Urothelium cell line (cell line): ENCODE results near the gene CPLANE1.
A peak's percentile ranks its signal among the peaks of the same experiment; 100 is the strongest.
"Not testable (repeated sequence)": the region's sequence is repeated elsewhere in the genome, so short reads cannot be mapped to it uniquely, and the experiment has no call there.

ENCODE experiments used
- DNase-seq: peaks from one replicate; pipeline ENCODE4 v3.0.0; 2011; ENCODE audit warnings: low spot score, mixed read lengths
- FAIRE-seq: peaks from 2 replicates; lab custom pipeline; 2011; peaks lifted over from hg19 to GRCh38; lab: Jason Lieb, UNC

Gene CPLANE1

DNA sequence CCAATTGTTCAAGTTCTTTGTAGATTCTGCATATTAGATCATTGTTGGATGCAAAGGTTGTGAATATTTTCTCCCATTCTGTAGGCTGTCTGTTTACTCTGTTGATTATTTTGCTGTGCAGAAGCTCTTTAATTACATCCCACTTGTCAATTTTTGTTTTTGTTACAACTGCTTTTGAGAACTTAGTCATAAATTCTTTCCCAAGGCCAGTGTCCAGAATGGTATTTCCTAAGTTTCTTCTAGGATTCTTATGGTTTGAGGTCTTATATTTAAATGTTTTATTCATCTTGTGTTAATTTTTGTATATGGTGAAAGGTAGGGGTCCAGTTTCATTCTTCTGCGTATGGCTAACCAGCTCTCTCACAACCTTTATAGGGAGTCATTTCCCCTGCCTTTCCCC, 116.5 kb downstream of the CPLANE1 start:
- DNase-seq (no peak), FAIRE-seq (no peak)

DNA sequence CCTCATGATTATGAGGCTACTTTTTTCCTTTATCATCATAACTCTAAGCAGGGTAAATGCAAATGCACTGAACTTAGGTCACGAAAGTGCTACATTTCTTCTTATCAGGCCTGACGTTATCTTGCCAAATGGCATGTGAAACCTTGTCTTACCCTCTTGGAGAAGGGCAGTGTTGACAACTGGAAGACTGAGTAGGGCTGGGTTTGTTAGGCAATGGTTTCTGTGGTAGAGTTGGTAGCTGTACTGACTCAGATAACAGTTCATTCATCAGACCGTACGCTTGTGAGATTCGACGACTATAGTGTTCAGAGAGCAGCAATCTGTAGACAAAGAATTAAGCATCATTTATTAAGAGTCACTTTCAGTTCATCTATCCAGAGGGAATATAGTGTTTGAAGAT, 127.7 kb downstream of the CPLANE1 start:
- FAIRE-seq (peak; percentile 95), DNase-seq (no peak)

DNA sequence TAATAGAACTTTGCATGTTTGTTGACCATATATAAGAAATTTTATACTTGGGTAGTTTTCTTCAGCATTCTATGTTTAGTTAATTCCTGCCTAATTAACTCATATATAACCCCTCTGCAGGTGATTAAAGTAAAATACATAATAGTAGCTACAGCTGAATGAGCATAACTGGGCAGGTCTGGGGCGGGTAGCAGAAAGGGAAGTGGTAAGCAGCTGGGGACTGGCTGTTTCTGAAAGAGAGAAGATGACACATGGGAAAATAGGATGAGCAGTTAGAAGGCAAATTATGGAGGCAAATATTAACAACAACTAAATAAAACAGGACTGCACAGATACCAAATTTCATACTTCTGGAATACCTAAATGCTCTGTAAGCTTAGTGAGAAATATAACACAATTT, 128.1 kb downstream of the CPLANE1 start:
- no peak for FAIRE-seq
- no peak for DNase-seq

DNA sequence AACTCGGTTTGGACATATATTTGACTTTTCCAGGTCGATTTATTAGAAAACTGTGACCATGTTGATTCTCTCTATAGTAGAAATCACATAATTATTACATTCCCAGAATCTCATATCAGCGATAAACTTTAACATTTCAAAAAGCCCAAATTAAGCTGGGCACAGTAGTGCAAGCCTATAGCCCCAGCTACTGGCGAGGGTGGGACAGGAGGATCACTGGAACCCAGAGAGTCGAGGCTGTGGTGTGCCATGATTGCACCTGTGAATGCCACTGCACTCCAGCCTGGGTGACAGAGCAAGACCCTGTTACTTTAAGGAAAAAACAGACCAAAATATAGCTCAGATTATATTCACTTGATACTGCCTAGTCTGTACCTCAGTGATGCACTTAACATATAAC, 128.9 kb downstream of the CPLANE1 start:
- DNase-seq = no peak
- no peak for FAIRE-seq

DNA sequence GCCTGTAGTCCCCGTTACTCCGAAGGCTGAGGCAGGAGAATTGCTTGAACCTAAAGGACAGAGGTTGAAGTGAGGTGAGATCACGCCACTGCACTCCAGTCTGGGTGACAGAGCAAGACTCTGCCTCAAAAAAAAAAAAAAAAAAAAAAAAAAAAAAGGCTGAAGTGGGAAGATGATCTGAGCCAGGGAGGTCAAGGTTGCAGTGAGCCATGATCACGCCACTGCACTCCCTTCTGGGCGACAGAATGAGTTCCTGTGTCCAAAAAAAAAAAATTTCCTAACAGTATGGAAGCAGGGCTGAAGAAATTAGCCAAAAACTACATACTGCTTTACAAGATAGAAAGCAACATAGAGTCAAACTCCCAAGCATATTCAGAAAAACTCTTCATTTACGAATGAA, 132.8 kb downstream of the CPLANE1 start:
- FAIRE-seq (no peak), DNase-seq (no peak)

DNA sequence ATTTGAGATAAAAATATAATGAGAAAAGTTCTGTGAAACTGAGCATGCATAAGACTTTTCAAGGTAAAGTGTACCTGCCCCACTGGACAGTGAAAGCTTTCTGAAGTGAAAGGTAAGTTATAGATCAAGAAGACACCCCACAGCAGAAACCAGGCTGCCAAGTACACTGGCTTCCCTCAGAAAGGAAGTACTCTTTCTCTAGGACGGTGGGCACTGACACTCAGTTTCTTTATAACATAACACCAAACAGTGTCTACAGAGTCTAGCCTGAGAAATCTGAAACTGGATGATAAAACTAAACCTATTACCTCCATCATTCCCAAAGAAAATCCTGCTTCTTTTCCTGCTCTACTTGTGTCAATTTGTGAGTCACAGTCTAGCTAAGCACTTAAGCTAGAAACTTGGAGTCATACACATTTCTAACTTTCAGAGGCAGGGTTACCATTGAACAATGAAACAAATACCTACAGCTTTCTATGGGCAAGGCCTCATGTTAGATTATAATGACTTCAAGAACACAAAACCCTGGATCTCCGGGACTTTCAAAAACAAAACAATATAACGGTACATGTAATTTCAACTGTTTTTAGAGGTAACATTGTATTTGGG, 136.7 kb downstream of the CPLANE1 start:
- FAIRE-seq (no peak), DNase-seq (no peak)

DNA sequence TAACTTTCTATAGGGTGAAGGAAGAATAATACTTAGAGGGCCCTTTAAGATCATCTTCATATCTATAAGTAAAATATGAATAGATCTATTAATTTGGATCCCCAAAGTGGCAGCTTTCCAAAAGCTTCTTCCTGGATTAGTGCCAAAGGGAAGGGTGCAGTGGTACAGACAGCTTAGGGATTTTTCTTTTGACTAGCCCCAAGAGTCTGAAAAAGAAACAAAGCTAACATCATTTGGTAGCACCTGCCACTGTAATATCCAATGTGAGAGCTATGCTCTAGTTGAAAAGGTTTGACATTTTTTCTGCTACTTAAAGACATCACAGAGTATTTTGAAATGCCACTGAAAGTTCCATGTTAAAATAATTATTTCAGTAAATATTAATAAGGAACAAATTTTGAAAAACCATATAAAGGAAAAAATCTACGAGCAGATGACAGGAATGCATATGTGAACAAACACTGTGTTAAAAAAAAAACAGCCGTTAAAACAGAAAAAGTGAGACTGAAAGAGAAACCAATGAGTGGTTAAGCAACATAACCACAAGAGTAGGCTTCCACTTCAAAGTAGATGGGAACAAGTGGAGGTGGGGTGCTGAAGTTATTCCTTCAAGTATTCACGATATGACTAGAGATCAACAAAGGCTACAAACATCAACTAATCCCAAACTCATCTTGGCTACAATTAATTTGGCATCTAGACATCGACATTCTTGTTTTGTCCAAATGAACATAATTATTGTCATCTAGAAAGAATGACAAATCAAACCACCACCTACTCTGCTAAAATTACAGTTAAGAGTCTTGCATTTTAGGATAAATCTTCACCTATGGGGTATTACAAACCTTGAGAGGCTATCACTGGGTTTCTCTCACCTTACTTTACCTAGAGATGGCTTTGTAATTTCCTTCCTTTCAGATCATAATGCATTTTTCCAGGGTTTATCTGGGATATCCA, 137.5 kb downstream of the CPLANE1 start:
- DNase-seq = no peak
- FAIRE-seq = no peak

GRCh38 chr5:37110135-37110534, 139.0 kb downstream of the CPLANE1 start:
- no peak for FAIRE-seq
- no peak for DNase-seq

- no peak for FAIRE-seq
- no peak for DNase-seq
Observed at GRCh38 chr5:37109338-37109737, 139.8 kb downstream of the CPLANE1 start.

DNA sequence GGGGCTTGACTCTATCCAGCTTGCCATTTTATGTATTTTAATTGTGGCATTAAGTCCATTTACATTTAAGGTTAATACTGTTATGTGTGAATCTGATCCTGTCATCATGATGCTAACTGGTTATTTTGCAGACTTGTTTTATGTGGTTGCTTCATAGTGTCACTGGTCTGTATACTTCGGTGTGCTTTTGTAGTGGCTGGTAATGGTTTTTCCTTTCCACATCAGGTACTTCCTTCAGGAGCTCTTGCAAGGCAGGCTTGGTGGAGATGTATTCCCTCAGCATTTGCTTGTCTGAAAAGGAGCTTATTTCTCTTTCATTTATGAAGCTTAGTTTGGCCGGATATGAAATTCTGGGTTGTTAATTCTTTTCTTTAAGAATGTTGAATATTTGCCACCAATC, 145.9 kb downstream of the CPLANE1 start:
- no peak for FAIRE-seq
- DNase-seq = no peak

DNA sequence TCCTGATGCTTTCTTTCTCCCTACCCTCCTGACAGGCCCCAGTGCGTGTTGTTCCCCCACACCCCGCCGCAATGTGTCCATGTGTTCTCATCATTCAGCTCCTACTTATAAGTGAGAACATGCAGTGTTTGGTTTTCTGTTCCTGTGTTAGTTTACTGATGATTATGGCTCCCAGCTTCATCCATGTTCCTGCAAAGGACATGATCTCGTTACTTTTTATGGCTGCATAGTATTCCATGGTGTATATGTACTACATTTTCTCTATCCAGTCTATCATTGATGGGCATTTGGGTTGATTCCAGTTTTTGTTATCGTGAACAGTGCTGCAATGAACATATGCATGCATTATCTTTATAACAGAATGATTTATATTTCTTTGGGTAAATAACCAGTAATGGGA, 149.9 kb downstream of the CPLANE1 start:
- not testable (repeated sequence) for FAIRE-seq

GRCh38 chr5:37093795-37094194, 155.4 kb downstream of the CPLANE1 start:
- not testable (repeated sequence) for FAIRE-seq, DNase-seq

More for the DNA sequence above, 149.9 kb downstream of the CPLANE1 start:
- not testable (repeated sequence) for DNase-seq

DNA sequence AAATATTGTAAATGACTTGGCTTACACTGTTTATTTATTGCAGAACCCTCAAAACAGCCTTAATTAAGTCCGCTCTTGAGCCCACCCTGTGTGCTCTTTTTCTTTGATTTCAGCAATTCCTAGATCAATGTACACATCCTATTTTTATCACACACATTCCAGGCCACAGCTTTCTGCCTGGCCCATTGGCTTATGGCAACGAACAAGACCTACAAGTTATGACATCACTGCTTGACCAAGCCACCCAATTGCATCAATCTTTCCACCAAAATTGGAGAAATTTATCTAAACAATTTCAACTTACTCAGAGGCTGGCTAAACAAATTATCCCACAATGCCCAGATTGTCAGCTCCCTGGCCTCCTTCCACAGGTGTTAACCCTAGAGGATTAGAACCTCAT, 158.4 kb downstream of the CPLANE1 start:
- no peak for DNase-seq
- FAIRE-seq = no peak

GRCh38 chr5:37090123-37090726, 159.0 kb downstream of the CPLANE1 start:
- FAIRE-seq (no peak), DNase-seq (no peak)

DNA sequence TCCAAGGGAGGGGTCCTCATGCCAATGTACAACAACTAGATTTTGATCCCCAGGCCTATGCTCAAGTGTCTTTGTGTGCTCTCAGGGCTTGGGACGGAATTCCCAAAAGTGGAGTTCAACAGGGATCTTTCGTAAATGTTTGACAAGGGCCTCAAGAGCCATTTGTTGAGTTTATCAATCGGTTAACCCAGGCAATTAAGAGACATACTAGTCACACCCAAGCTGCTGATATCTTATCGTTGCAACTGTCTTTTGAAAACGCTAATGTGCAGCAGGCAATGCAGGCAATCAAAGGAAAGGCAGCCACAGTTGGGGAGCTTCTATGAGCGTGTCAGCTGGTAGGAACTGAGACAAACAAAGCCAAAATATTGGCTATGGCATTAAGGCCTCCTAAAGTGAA, 161.2 kb downstream of the CPLANE1 start:
- DNase-seq (no peak), FAIRE-seq (no peak)

DNA sequence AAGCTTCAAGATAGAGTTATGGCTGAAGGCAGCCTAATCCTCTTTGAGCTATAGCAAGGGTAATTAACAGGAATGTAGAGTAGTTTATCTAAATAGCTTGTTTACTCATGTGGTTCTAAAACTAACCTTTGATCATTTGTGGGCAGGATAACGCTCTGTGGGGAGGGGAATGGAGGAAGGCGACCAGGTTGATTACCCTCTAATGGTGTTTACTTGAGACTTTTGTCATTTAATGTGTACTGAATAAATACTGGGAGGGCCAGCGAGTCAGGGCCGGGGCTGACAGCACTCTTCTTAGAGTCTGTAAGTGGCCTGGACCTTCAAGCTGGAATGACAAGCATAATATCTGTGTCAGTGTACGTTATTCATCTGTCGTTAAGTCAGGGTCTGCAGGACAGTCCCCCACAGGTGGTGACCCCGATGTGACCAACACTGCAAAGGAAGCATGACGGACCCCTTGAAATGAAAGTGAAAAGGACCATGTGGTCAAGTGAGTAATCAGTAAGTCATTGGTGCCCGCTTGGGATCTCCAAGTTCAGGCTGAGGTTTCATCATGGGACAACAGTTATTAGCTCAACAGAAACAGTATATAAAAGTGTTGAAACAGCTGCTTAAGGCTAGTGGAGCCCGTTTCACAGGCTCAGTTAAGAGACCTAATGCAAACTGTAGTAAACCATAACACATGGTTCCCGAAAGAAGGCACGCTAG, 162.6 kb downstream of the CPLANE1 start:
- no peak for DNase-seq
- FAIRE-seq = no peak

GRCh38 chr5:37086026-37086425, 163.2 kb downstream of the CPLANE1 start:
- not testable (repeated sequence) for DNase-seq, FAIRE-seq

DNA sequence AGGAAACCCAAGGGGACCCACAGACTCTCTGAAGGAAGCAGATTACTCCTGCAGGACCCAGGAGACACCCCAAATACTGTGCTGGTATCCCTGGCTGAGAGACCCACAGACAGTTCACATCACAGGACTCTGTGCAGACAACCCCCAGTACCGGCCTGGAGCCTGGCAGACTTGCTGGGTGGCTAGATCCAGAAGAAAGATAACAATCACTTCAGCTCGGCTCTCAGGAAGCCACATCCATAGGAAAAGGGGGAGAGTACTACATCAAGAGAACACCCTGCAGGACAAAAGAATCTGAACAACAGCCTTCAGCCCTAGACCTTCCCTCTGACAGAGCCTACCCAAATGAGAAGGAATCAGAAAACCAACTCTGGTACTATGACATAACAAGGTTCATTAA, 166.2 kb downstream of the CPLANE1 start:
- not testable (repeated sequence) for DNase-seq, FAIRE-seq

DNA sequence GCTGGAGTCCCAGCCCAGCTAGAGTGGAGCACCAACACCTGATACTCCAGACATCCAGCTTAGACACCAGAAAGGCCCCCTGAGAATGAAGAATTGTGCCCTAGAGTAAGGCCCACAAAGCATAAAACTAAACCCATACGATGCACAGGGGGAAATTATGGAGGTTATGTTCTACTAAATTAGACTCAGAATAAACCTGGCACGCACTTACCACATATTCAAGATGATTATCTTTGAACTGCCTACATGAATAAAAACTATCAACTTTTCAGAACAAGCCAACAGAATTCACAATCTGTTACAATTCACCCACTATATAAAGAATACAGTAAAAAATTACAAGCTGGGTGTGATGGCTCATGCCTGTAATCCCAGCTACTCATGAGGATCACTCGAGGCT, 168.5 kb downstream of the CPLANE1 start:
- FAIRE-seq (no peak), DNase-seq (no peak)

DNA sequence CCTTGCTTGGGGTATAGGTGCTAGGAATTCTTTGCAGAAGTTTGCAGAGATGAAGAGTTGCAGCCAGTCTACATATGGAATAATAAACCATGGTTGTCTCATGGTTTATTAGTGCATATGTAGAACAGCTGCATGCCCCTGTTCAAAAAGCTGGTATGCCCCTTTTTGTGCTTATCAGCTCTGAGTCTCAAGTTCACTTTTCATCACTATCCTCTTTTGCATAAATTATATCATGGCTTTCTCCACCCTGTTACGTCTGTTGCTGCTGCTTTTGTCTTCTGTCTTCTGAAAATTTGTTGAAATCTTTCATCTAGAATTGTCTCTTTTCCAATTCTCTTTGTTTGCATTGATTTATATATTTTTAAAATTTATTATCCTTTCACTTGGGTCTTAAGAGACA, 172.0 kb downstream of the CPLANE1 start:
- FAIRE-seq (no peak), DNase-seq (no peak)

DNA sequence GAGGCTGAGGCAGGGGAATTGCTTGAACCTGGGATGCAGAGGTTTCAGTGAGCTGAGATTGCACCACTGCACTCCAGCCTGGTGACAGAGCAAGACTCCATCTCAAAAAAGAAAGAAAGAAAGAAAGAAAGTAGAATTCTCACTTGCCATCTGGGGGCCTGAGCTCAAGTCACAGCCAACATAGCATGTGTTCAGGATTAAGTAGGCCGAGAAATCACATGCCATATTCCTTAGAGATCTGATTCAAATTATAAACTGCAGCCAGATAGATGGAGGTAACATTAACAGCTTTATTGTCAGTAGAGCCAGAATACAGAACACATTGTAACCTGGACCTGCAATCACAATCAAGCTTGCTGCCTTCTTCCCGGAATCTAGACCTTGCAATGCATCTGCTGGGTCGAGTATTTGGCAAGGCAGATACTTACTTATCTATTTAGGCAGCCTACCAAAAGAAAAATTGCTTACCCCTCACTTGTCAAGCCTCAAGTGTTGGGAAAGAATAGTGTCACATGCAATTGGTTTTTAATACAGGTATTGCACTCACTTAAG, 173.7 kb downstream of the CPLANE1 start:
- DNase-seq (no peak), FAIRE-seq (no peak)
